CD4-positive, CD25-positive, alpha-beta regulatory T cell (primary cell): ENCODE data around the gene ADAMTS8. TPM values are rescaled to one million over a fixed set of nuclear protein-coding genes. Genes with fewer than 3 reads are reported as not detected.

ENCODE experiments used
- ATAC-seq, 2 donors: fragments of 150-1000 bp; cut with Tn5 transposase; one replicate each; pipeline ENCODE4 v1.10.0; 2021; ENCODE audit warnings: low read depth in 2 of 2, moderate number of reproducible peaks in 2 of 2, moderate library complexity in 1 of 2
- DNase-seq, 3 donors: peaks; one replicate each; pipeline versions ENCODE4 v3.0.0 to v3.0.0-alpha.2; 2012 to 2022; ENCODE audit warnings: mixed read lengths in 1 of 3
- H3K27ac ChIP-seq: one replicate; pipeline ENCODE4 v1.7.0; 2013; ENCODE audit warnings: mild to moderate bottlenecking, low read length; ENCODE audit not compliant: insufficient read depth, poor library complexity, severe bottlenecking
- H3K27me3 ChIP-seq: one replicate; pipeline ENCODE4 v1.7.0; 2013; ENCODE audit warnings: low read length; ENCODE audit not compliant: control insufficient read depth, insufficient read depth
- H3K36me3 ChIP-seq: one replicate; pipeline ENCODE4 v1.7.0; 2013; ENCODE audit warnings: mild to moderate bottlenecking, low read length, moderate library complexity; ENCODE audit not compliant: control insufficient read depth, insufficient read depth
- H3K4me1 ChIP-seq: 2 replicates; pipeline ENCODE4 v1.7.0; 2013; ENCODE audit warnings: mild to moderate bottlenecking, low read length; ENCODE audit not compliant: insufficient read depth, control insufficient read depth, poor library complexity, severe bottlenecking
- H3K4me3 ChIP-seq: one replicate; pipeline ENCODE4 v1.7.0; 2013; ENCODE audit warnings: low read depth, mild to moderate bottlenecking, low read length, moderate library complexity
- H3K9me3 ChIP-seq, 2 experiments: 1 replicate in 1 of 2; 2 replicates in 1 of 2; pipeline ENCODE4 v1.7.0; 2013; ENCODE audit warnings: low read length in 2 of 2, mild to moderate bottlenecking in 1 of 2, moderate library complexity in 1 of 2; ENCODE audit not compliant: control insufficient read depth in 2 of 2
- H3K27ac Mint-ChIP-seq, 3 donors: one replicate each; pipeline ENCODE4 v1.8.0; 2020 to 2022; ENCODE audit warnings: mild to moderate bottlenecking in 3 of 3, mixed read lengths in 3 of 3, moderate library complexity in 2 of 3
- H3K27me3 Mint-ChIP-seq: one replicate; pipeline ENCODE4 v1.8.0; 2022; ENCODE audit warnings: mild to moderate bottlenecking, mixed read lengths
- H3K36me3 Mint-ChIP-seq: one replicate; pipeline ENCODE4 v1.8.0; 2020; ENCODE audit warnings: mixed read lengths
- H3K4me1 Mint-ChIP-seq, 4 donors: one replicate each; pipeline ENCODE4 v1.8.0; 2020 to 2022; ENCODE audit warnings: mixed read lengths in 4 of 4, mild to moderate bottlenecking in 1 of 4
- H3K4me3 Mint-ChIP-seq, 4 donors: one replicate each; pipeline ENCODE4 v1.8.0; 2020 to 2022; ENCODE audit warnings: mild to moderate bottlenecking in 4 of 4, mixed read lengths in 4 of 4, moderate library complexity in 3 of 4
- H3K9me3 Mint-ChIP-seq, 7 donors: one replicate each; pipeline ENCODE4 v1.8.0; 2020 to 2022; ENCODE audit warnings: mixed read lengths in 7 of 7, mild to moderate bottlenecking in 3 of 7, moderate library complexity in 2 of 7
- polyA plus RNA-seq, 4 donors: library from polyadenylated mRNA; unstranded; fragments of 300-500 nt; fragmentation: Illumina TruSeq; gene quantifications; one replicate each; pipeline ENCODE4 v1.2.3, GENCODE V29; 2021
- total RNA-seq: library from RNA; stranded (reverse); gene quantifications from one replicate; pipeline ENCODE4 v1.2.3, GENCODE V29; 2022

Gene ADAMTS8
- total and polyA plus RNA-seq, 5 donors from 2014 or later, result 0.18 TPM; not detected in 4

- Histone ChIP-seq H3K9me3 (no peaks in the 10 kb centered on the region), H3K36me3 (no peaks in the 10 kb centered on the region), H3K4me1 (no peaks in the 10 kb centered on the region), H3K27ac (no peak overlapping the region), H3K27me3 (no peaks in the 10 kb centered on the region), H3K4me3 (no peak overlapping the region)
- no peak overlapping the region for H3K27ac Mint-ChIP-seq
- no peaks in the 10 kb centered on the region for H3K9me3 Mint-ChIP-seq
- no peak overlapping the region for H3K4me3 Mint-ChIP-seq
- peaks cover 4% of the 10 kb centered on the region for H3K27me3 Mint-ChIP-seq
- H3K36me3 Mint-ChIP-seq, result no peaks in the 10 kb centered on the region
- H3K4me1 Mint-ChIP-seq, result no peaks in the 10 kb centered on the region
- DNase-seq, result no peak
- no peak for ATAC-seq
Observed at GRCh38 chr11:130473795-130474377, 45.5 kb upstream of the ADAMTS8 start.

GRCh38 chr11:130473056-130473794, 44.8 kb upstream of the ADAMTS8 start:
- Histone ChIP-seq H3K36me3 (no peaks in the 10 kb centered on the region), H3K4me1 (no peaks in the 10 kb centered on the region), H3K4me3 (no peak overlapping the region), H3K27me3 (no peaks in the 10 kb centered on the region), H3K27ac (no peak overlapping the region), H3K9me3 (no peaks in the 10 kb centered on the region)
- ATAC-seq (no peak), DNase-seq (no peak)
- no peaks in the 10 kb centered on the region for H3K9me3 Mint-ChIP-seq
- H3K4me3 Mint-ChIP-seq, result no peak overlapping the region
- H3K4me1 Mint-ChIP-seq, result no peaks in the 10 kb centered on the region
- peaks cover 4% of the 10 kb centered on the region for H3K27me3 Mint-ChIP-seq
- H3K27ac Mint-ChIP-seq, result no peak overlapping the region
- no peaks in the 10 kb centered on the region for H3K36me3 Mint-ChIP-seq

- Mint-ChIP-seq H3K36me3 (no peaks in the 10 kb centered on the region), H3K4me1 (no peaks in the 10 kb centered on the region), H3K4me3 (no peak overlapping the region), H3K27ac (no peak overlapping the region), H3K9me3 (no peaks in the 10 kb centered on the region), H3K27me3 (peaks cover under 1% of the 10 kb centered on the region)
- no peak for DNase-seq
- Histone ChIP-seq H3K36me3 (no peaks in the 10 kb centered on the region), H3K27ac (no peak overlapping the region), H3K9me3 (no peaks in the 10 kb centered on the region), H3K4me1 (no peaks in the 10 kb centered on the region), H3K4me3 (no peak overlapping the region), H3K27me3 (no peaks in the 10 kb centered on the region)
- no peak for ATAC-seq
Observed at GRCh38 chr11:130472434-130472961, 44.1 kb upstream of the ADAMTS8 start.

GRCh38 chr11:130471731-130472433, 43.5 kb upstream of the ADAMTS8 start:
- H3K9me3 ChIP-seq, result no peaks in the 10 kb centered on the region

GRCh38 chr11:130470832-130471706, 42.7 kb upstream of the ADAMTS8 start:
- Mint-ChIP-seq H3K4me1 (no peaks in the 10 kb centered on the region), H3K27me3 (no peaks in the 10 kb centered on the region), H3K4me3 (no peak overlapping the region), H3K36me3 (no peaks in the 10 kb centered on the region), H3K27ac (no peak overlapping the region), H3K9me3 (no peaks in the 10 kb centered on the region)
- no peaks in the 10 kb centered on the region for H3K9me3 ChIP-seq
- H3K27ac ChIP-seq, result no peak overlapping the region
- H3K36me3 ChIP-seq, result no peaks in the 10 kb centered on the region
- no peaks in the 10 kb centered on the region for H3K27me3 ChIP-seq
- DNase-seq, result no peak
- ATAC-seq, result no peak
- H3K4me1 ChIP-seq, result no peaks in the 10 kb centered on the region
- no peak overlapping the region for H3K4me3 ChIP-seq

More at GRCh38 chr11:130471731-130472433, 43.5 kb upstream of the ADAMTS8 start:
- Histone ChIP-seq H3K4me1 (no peaks in the 10 kb centered on the region), H3K36me3 (no peaks in the 10 kb centered on the region), H3K27me3 (no peaks in the 10 kb centered on the region), H3K4me3 (no peak overlapping the region), H3K27ac (no peak overlapping the region)
- H3K4me1 Mint-ChIP-seq, result no peaks in the 10 kb centered on the region
- no peak for ATAC-seq
- no peak overlapping the region for H3K27ac Mint-ChIP-seq
- DNase-seq, result no peak
- H3K27me3 Mint-ChIP-seq, result no peaks in the 10 kb centered on the region
- no peaks in the 10 kb centered on the region for H3K9me3 Mint-ChIP-seq
- H3K4me3 Mint-ChIP-seq, result no peak overlapping the region
- no peaks in the 10 kb centered on the region for H3K36me3 Mint-ChIP-seq

GRCh38 chr11:130469181-130469580, 40.8 kb upstream of the ADAMTS8 start:
- Mint-ChIP-seq H3K4me3 (no peak overlapping the region), H3K27ac (no peak overlapping the region), H3K4me1 (no peaks in the 10 kb centered on the region), H3K27me3 (no peaks in the 10 kb centered on the region), H3K9me3 (no peaks in the 10 kb centered on the region), H3K36me3 (no peaks in the 10 kb centered on the region)
- H3K4me1 ChIP-seq, result no peaks in the 10 kb centered on the region
- no peaks in the 10 kb centered on the region for H3K36me3 ChIP-seq
- H3K27me3 ChIP-seq, result no peaks in the 10 kb centered on the region
- H3K4me3 ChIP-seq, result no peak overlapping the region
- no peak for DNase-seq
- no peak overlapping the region for H3K27ac ChIP-seq
- ATAC-seq, result no peak
- no peaks in the 10 kb centered on the region for H3K9me3 ChIP-seq

GRCh38 chr11:130467116-130467900, 38.9 kb upstream of the ADAMTS8 start:
- H3K4me1 ChIP-seq, result no peaks in the 10 kb centered on the region
- no peaks in the 10 kb centered on the region for H3K27me3 ChIP-seq
- no peak for ATAC-seq
- H3K27ac ChIP-seq, result no peak overlapping the region
- H3K4me1 Mint-ChIP-seq, result no peaks in the 10 kb centered on the region
- H3K9me3 Mint-ChIP-seq, result no peaks in the 10 kb centered on the region
- no peak overlapping the region for H3K27ac Mint-ChIP-seq
- no peaks in the 10 kb centered on the region for H3K9me3 ChIP-seq
- DNase-seq, result no peak
- H3K4me3 ChIP-seq, result no peak overlapping the region
- H3K36me3 Mint-ChIP-seq, result no peaks in the 10 kb centered on the region
- no peaks in the 10 kb centered on the region for H3K27me3 Mint-ChIP-seq
- H3K36me3 ChIP-seq, result no peaks in the 10 kb centered on the region
- H3K4me3 Mint-ChIP-seq, result no peak overlapping the region
